22Rv1 (cell line): Measurements from ENCODE around the gene GPN1.
"Not testable (repeated sequence)": the region's sequence is repeated elsewhere in the genome, so short reads cannot be mapped to it uniquely, and the experiment has no call there.

Source experiments
- CTCF ChIP-seq: fragments of 450-650 bp; IDR thresholded peaks from 2 replicates; pipeline ENCODE4 v1.5.1; 2017; ENCODE audit warnings: mild to moderate bottlenecking
- ZFX ChIP-seq: fragments of 450-650 bp; IDR thresholded peaks from 2 replicates; pipeline ENCODE4 v1.6.1; 2017; ENCODE audit warnings: antibody characterized with exemption, borderline replicate concordance

GRCh38 chr2:27682334-27682771 is 53.5 kb downstream of the GPN1 start:
- not testable (repeated sequence) for TF ChIP-seq CTCF, ZFX
